ENCODE results near the gene SCLY. TPM values are rescaled to one million over a fixed set of nuclear protein-coding genes. Genes with fewer than 3 reads are reported as not detected.

SCLY gene
- total and polyA plus RNA-seq, 2 of the 13 experiments (the other 11 are each of a cell fraction or from before 2014, with no cell fraction given), result 27.9 to 38.6 TPM

DNA sequence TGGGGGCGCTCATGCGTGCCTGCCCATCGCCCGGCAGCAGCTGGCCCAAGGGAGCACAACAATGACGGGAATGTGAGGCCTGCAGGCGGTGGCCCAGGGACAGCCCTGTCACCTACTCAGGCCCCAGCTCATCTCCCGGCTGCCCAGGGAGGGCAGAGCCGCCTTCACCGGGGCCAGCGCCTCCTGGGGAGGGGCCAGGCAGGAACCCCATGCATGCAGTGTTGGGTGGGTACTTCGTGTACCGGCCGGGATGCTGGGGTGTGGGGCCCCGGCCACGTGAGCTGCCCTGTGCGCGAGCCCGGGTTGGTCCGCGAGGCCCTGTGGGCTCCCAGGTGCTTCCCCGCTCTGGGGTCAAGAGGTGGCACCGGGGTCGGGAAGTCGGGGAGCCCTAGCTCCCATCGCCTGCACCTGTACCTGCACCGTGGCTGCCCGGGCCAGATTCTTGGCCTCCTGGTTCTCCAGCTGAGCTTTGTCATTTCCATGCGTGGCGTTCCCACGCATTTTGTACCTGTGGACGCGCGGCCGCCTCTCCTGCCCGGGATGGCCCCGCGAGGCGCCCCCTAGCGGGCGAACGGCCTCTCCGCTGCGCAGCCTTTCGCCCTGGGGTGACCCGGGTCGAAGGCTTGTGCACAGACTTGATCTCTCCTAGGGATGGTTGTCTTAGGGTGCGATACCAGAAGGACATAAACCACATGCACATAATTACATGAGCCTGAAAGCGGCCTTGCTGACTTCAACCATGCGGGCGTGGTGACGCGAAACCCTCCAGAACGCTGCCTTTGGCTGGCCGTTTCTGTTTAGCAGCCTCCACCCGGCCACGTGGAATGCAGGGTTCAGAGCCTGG lies 78.6 kb downstream of the SCLY start (continued):
- TF ChIP-seq, protein P1, sequence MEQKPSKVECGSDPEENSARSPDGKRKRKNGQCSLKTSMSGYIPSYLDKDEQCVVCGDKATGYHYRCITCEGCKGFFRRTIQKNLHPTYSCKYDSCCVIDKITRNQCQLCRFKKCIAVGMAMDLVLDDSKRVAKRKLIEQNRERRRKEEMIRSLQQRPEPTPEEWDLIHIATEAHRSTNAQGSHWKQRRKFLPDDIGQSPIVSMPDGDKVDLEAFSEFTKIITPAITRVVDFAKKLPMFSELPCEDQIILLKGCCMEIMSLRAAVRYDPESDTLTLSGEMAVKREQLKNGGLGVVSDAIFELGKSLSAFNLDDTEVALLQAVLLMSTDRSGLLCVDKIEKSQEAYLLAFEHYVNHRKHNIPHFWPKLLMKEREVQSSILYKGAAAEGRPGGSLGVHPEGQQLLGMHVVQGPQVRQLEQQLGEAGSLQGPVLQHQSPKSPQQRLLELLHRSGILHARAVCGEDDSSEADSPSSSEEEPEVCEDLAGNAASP (CRISPR knock-in tag; IDR thresholded peaks at IDR 0.05; ENCODE audit: borderline replicate concordance), result peak; percentile 88; the same call in 1 of the 2 replicates
- TF ChIP-seq ZNF530 (CRISPR knock-in tag; IDR thresholded peaks at IDR 0.05; ENCODE audit: low read depth) (no peak), ZSCAN20 (CRISPR knock-in tag; IDR thresholded peaks at IDR 0.05; ENCODE audit: borderline replicate concordance) (no peak), MLLT10 (CRISPR knock-in tag; IDR thresholded peaks at IDR 0.05) (no peak), KLF11 (CRISPR knock-in tag; IDR thresholded peaks at IDR 0.05) (no peak), YEATS4 (CRISPR knock-in tag; IDR thresholded peaks at IDR 0.05; ENCODE audit: borderline replicate concordance) (no peak), ZBTB1 (CRISPR knock-in tag; IDR thresholded peaks at IDR 0.05; ENCODE audit: borderline replicate concordance) (no peak), ZNF850 (CRISPR knock-in tag; conservative IDR thresholded peaks at IDR 0.05) (no peak), MYC (CRISPR knock-in tag; IDR thresholded peaks at IDR 0.05; ENCODE audit: borderline replicate concordance) (peak; percentile 4; the same call in 1 of the 2 replicates), ZNF20 (CRISPR knock-in tag; IDR thresholded peaks at IDR 0.05) (no peak), SRSF4 (IDR thresholded peaks at IDR 0.05; ENCODE audit: low read depth, low read length, poor library complexity, severe bottlenecking) (no peak), AHDC1 (CRISPR knock-in tag; IDR thresholded peaks at IDR 0.05; ENCODE audit: borderline replicate concordance) (no peak), SP5 (CRISPR knock-in tag; IDR thresholded peaks at IDR 0.05; ENCODE audit: borderline replicate concordance, low read depth) (no peak)
- TF ChIP-seq, protein P2, sequence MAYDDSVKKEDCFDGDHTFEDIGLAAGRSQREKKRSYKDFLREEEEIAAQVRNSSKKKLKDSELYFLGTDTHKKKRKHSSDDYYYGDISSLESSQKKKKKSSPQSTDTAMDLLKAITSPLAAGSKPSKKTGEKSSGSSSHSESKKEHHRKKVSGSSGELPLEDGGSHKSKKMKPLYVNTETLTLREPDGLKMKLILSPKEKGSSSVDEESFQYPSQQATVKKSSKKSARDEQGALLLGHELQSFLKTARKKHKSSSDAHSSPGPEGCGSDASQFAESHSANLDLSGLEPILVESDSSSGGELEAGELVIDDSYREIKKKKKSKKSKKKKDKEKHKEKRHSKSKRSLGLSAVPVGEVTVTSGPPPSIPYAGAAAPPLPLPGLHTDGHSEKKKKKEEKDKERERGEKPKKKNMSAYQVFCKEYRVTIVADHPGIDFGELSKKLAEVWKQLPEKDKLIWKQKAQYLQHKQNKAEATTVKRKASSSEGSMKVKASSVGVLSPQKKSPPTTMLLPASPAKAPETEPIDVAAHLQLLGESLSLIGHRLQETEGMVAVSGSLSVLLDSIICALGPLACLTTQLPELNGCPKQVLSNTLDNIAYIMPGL (CRISPR knock-in tag; IDR thresholded peaks at IDR 0.05; ENCODE audit: borderline replicate concordance in 1 of 2, low read depth in 1 of 2), result peak in 1 of 2 experiments; percentile 27; a peak in 1 of 4 replicates
- TF ChIP-seq, protein P3, sequence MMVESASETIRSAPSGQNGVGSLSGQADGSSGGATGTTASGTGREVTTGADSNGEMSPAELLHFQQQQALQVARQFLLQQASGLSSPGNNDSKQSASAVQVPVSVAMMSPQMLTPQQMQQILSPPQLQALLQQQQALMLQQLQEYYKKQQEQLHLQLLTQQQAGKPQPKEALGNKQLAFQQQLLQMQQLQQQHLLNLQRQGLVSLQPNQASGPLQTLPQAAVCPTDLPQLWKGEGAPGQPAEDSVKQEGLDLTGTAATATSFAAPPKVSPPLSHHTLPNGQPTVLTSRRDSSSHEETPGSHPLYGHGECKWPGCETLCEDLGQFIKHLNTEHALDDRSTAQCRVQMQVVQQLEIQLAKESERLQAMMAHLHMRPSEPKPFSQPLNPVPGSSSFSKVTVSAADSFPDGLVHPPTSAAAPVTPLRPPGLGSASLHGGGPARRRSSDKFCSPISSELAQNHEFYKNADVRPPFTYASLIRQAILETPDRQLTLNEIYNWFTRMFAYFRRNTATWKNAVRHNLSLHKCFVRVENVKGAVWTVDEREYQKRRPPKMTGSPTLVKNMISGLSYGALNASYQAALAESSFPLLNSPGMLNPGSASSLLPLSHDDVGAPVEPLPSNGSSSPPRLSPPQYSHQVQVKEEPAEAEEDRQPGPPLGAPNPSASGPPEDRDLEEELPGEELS (CRISPR knock-in tag; IDR thresholded peaks at IDR 0.05), result no peak
